Left ventricle myocardium superior (tissue), 1 donor: Measurements from ENCODE around the gene ARHGEF37. TPM values are rescaled to one million over a fixed set of nuclear protein-coding genes. Genes with fewer than 3 reads are reported as not detected.
"Not testable (repeated sequence)": the region's sequence is repeated elsewhere in the genome, so short reads cannot be mapped to it uniquely, and the experiment has no call there.

Source experiments
- ATAC-seq: fragments of 200-7000 bp; cut with Tn5 transposase; one replicate; pipeline ENCODE4 v1.9.1; 2020; ENCODE audit warnings: mild to moderate bottlenecking, moderate library complexity
- DNase-seq: peaks from one replicate; pipeline ENCODE4 v3.0.0-alpha.2; 2020
- intact Hi-C: fragments of 100-400 bp; cut with micrococcal nuclease; formaldehyde crosslinking; loops from one replicate; pipeline ENCODE4 v1.11.0; 2022
- total RNA-seq: library from RNA; stranded (reverse); fragmentation: NEBNext Ultra II Directional; extraction: Animal tissue kit (Norgen Biotek cat#: 25700); gene quantifications from one replicate; pipeline ENCODE4 v1.2.1, GENCODE V29; 2021
- donor health status: DM: no; HTN: yes; CAD: no; lungs with severe emphysema.

Gene ARHGEF37
- total RNA-seq, 1 donor from 2014 or later, result 32.8 TPM

DNA sequence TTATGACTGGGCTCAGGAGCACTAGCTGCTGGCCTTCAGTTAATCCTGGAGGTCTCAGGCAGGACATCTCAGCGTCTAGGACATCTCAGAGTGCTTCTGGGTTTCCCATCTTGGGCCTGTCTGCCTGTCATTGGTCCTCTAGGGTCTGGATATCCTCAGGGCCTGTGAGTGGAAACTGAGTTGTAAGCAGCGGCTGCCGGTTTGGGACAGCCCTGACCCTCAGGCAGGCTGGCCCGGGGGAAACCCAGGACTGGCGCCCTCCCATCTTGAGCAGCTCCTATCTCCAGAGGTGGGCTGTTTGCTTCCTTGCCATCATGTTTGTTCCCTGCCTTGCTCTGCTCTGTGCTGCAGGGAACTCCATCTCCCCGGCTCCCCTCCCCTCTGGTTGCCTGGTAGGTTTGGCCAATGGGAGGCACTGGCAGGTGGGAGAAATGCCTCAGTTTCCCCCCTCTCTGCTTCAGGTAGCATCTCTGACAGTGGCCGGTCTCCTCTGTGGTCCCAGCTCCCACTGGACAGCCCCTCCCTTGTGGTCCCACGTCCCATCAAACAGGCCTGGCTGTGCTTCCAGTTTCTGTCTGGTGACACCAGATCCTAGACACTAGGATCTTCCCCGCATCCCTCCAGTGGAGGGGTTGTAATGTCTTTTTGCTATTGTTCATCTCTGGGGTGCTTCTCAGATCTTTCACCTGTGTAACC, 57.4 kb downstream of the ARHGEF37 start:
- intact Hi-C loops, result no loop called here
- DNase-seq (no peak), ATAC-seq (no peak)

GRCh38 chr5:149639737-149640136, 58.4 kb downstream of the ARHGEF37 start:
- DNase-seq (no peak), ATAC-seq (peak; percentile 83)
- intact Hi-C loops, result no loop called here

DNA sequence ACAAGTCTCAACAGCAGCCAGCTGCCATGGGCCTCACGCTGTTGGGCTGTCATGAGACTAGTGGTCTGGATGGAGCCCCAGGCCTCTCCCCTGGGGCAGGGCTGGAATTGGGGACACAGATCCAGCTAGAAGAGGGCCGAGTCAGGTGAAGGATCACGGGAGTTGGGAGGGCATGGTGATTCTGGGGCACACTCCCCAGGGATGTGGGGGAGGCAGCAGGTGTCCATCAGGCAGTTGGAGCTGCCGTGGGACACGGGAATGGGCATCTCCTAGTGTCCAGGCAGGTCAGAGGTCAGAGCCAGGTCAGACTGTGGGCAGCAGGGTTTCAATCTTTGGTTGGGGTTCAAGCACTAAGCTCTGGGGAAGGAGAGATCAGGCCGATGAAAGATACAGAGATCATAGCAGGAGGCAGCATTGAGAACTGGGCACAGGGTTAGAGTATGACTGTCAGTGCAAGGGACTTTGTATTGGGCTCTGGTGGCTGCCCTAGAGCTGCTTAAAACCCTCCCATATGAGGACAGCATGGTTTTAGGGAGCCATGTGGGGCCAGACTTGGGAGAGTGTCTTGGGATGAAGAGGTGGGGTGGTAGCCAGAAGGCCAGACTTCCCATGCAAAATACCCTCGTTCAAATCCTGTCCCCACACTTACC, 59.2 kb downstream of the ARHGEF37 start:
- no peak for DNase-seq
- intact Hi-C loops, result no loop called here
- peak; percentile 32 for ATAC-seq

GRCh38 chr5:149641000-149641576, 59.8 kb downstream of the ARHGEF37 start:
- ATAC-seq (peak; percentile 26), DNase-seq (no peak)
- intact Hi-C loops, result no loop called here

- intact Hi-C loops, result no loop called here
- no peak for DNase-seq
- no peak for ATAC-seq
Observed at GRCh38 chr5:149641600-149641999, 60.3 kb downstream of the ARHGEF37 start.

GRCh38 chr5:149643781-149644180, 62.5 kb downstream of the ARHGEF37 start:
- no peak for ATAC-seq
- intact Hi-C loops, result no loop called here

DNA sequence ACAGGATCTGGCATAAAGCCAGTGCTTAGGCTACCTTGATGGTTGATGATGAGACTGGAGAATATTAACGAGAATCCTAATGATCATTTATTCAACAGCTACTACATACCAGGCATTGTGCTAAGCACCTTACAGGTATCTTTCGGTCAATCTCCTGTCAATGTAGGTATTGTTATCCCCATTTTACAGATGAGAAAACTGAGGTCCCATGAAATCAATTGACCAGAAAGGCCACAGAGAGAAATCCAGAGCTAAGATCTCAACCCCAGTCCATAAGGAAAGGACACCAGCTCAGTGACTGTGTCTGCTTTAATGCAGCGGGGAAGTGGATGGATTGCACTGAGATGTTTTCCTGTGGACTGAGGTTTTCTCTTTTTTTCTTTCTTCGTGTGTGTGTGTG, 63.3 kb downstream of the ARHGEF37 start:
- intact Hi-C loops, result no loop called here
- ATAC-seq (no peak), DNase-seq (no peak)

More at GRCh38 chr5:149643781-149644180, 62.5 kb downstream of the ARHGEF37 start:
- no peak for DNase-seq

GRCh38 chr5:149645236-149645635, 63.9 kb downstream of the ARHGEF37 start:
- DNase-seq (no peak), ATAC-seq (no peak)
- intact Hi-C loops, result no loop called here

- ATAC-seq, result no peak
- no peak for DNase-seq
- intact Hi-C loops, result no loop called here
Observed at GRCh38 chr5:149645725-149646124, 64.4 kb downstream of the ARHGEF37 start.

GRCh38 chr5:149646564-149646963, 65.3 kb downstream of the ARHGEF37 start:
- DNase-seq, result no peak
- peak; percentile 46 for ATAC-seq
- intact Hi-C loops, result no loop called here

DNA sequence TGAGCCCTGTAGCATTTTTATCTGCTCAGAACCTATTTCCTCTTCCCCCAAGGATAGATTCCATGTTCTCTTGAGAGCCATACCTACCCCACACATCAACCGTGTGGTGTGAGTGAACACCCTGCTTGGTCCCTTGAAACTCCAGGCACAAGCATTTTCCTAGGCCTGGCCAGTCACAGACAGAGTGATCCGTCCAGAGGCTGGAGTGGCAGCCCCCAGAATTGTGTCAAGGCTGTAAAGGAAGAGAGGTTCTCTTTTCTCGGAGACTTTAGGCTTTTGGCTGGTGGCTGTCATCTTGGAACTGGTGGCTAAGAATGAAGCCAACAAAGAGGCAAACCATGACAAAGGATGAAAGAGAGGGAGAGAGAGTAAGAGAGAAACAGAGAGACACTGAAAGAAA, 66.0 kb downstream of the ARHGEF37 start:
- DNase-seq (no peak), ATAC-seq (no peak)
- intact Hi-C loops, result no loop called here

- ATAC-seq, DNase-seq, intact Hi-C loops: not testable (repeated sequence)
Observed at GRCh38 chr5:149648464-149649393, 67.4 kb downstream of the ARHGEF37 start.

DNA sequence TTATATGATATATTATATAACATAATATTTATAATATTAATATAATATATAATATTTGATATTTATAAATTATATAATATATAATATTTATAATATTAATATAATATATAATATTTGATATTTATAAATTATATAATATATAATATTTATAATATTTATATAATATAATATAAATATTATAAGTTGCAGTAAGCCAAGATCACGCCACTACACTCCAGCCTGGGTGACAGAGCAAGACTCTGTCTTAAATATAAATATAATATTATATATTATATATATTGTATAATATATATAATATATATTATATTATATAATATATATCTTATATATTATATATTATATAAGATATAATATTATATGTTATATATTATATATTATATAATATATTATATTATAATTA, 68.4 kb downstream of the ARHGEF37 start:
- ATAC-seq, DNase-seq: not testable (repeated sequence)
- intact Hi-C loops, result loop anchor here (10.0 kb wide), 1 partner anchor 175 kb away; no protein-coding TSS in a partner anchor

- intact Hi-C loops, result loop anchor here (10.0 kb wide), 1 partner anchor 173 kb away; no protein-coding TSS in a partner anchor
- DNase-seq (no peak), ATAC-seq (no peak)
Observed at GRCh38 chr5:149651686-149652085, 70.4 kb downstream of the ARHGEF37 start.

GRCh38 chr5:149652697-149653096, 71.4 kb downstream of the ARHGEF37 start:
- DNase-seq (no peak), ATAC-seq (no peak)
- intact Hi-C loops, result loop anchor here (10.0 kb wide), 1 partner anchor 172 kb away; no protein-coding TSS in a partner anchor

GRCh38 chr5:149654231-149654630, 72.9 kb downstream of the ARHGEF37 start:
- intact Hi-C loops, result loop anchor here (10.0 kb wide), 1 partner anchor 171 kb away; no protein-coding TSS in a partner anchor
- ATAC-seq (no peak), DNase-seq (no peak)

DNA sequence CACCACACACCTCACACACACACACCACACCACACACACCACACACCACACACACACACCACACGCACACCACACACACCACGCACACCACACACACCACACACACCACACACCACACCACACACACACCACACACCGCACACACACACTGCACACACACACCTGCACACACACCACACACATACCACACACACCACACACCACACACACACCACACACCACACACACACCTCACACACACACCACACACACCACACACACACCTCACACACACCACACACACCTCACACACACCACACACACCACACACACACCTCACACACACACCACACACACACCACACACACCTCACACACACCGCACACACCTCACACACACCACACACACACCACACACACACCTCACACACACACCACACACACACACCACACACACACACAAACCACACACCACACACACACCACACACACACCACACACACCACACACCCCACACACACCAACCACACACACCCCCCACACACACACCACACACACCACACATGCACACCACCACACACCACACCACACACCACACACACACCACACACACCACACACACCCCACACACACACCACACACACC, 73.7 kb downstream of the ARHGEF37 start:
- intact Hi-C loops, result loop anchor here (10.0 kb wide), 1 partner anchor 170 kb away; no protein-coding TSS in a partner anchor
- DNase-seq, result no peak
- no peak for ATAC-seq

DNA sequence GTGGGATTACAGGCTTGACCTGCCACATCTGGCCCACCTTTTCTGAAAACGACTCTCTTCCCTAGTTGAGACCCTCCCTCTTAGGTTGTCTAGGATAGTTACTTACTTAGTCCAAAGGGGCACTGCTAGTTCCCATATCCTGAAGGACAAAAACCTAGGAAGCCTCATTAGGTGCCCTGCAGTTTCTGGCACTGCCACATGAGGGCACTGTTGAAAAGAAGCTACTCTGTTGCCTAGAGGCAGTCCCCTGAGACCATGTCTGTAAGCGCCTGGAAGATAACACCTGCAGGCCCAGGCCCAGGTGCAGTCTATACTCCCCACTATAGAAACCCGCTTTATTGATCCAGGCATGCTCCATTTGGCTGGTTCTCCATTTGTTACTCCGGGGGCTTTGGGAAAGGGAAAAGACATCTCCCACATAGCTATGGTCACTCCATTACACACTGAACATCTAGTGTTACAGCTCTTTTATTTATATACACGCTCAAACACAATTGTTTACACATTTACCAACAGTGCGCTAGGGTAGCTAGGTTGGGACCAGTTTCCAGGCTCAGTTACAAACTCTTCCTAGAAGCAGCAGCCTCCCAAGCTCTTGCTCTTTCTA, 75.4 kb downstream of the ARHGEF37 start:
- ATAC-seq (peak; percentile 42), DNase-seq (peak; percentile 67)
- intact Hi-C loops, result loop anchor here (10.0 kb wide), 1 partner anchor 168 kb away; no protein-coding TSS in a partner anchor
